B cell (primary cell): ENCODE data around the gene COPS4. TPM values are rescaled to one million over a fixed set of nuclear protein-coding genes. Genes with fewer than 3 reads are reported as not detected.
A peak's percentile ranks its signal among the peaks of the same experiment; 100 is the strongest.
"Not testable (repeated sequence)": the region's sequence is repeated elsewhere in the genome, so short reads cannot be mapped to it uniquely, and the experiment has no call there.

ENCODE experiments used
- ATAC-seq: fragments of 200-7000 bp; cut with Tn5 transposase; one replicate; pipeline ENCODE4 v1.10.0; 2021; ENCODE audit warnings: low read depth, mild to moderate bottlenecking, moderate number of reproducible peaks, moderate library complexity
- CTCF ChIA-PET: fragments of 350-600 bp; sonication (Branson Sonifier 250); formaldehyde crosslinking; loops from one replicate; lab custom pipeline; 2021; ENCODE audit warnings: antibody characterized with exemption, inconsistent platforms; lab: Charles Lee
- POLR2A ChIA-PET: fragments of 350-600 bp; sonication (Branson Sonifier 250); formaldehyde crosslinking; loops from one replicate; lab custom pipeline; 2021; ENCODE audit warnings: antibody characterized with exemption; lab: Charles Lee
- DNase-seq: peaks from one replicate; pipeline ENCODE4 v3.0.0; 2013
- H2AFZ ChIP-seq: 2 replicates; pipeline ENCODE4 v1.6.1; 2012; ENCODE audit warnings: mild to moderate bottlenecking, low read depth, low read length; ENCODE audit not compliant: insufficient read depth, poor library complexity, severe bottlenecking
- H3K27ac ChIP-seq, 2 donors: 1 replicate in 1 of 2; 2 replicates in 1 of 2; pipeline ENCODE4 v1.5.1; 2012 to 2013; ENCODE audit warnings: low read length in 2 of 2, mild to moderate bottlenecking in 2 of 2, moderate library complexity in 1 of 2
- H3K27me3 ChIP-seq, 4 experiments: fragments of 200-600 bp in 1 of 4; sonication (generic) in 1 of 4; replicated peaks in 1 of 4; 1 replicate in 2 of 4; 2 replicates in 2 of 4; pipeline versions ENCODE4 v1.6.1 to v1.7.0; 2013 to 2016; ENCODE audit warnings: low read length in 3 of 4, mild to moderate bottlenecking in 2 of 4, mixed read lengths in 1 of 4, moderate library complexity in 1 of 4; ENCODE audit not compliant: insufficient read depth in 4 of 4, control insufficient read depth in 3 of 4; ENCODE audit errors: control extremely low read depth in 1 of 4
- H3K36me3 ChIP-seq, 2 experiments: replicated peaks in 1 of 2; 1 replicate in 1 of 2; 2 replicates in 1 of 2; pipeline versions ENCODE4 v1.6.1 to v1.7.1; 2013; ENCODE audit warnings: low read length in 1 of 2; ENCODE audit not compliant: insufficient read depth in 2 of 2, control insufficient read depth in 1 of 2; ENCODE audit errors: control extremely low read depth in 1 of 2, extremely low read depth in 1 of 2
- H3K4me1 ChIP-seq, 2 donors: fragments of 200-600 bp in 1 of 2; sonication (generic) in 1 of 2; 1 replicate in 1 of 2; 2 replicates in 1 of 2; pipeline versions ENCODE4 v1.5.1 to v1.6.1; 2013 to 2017; ENCODE audit warnings: low read length in 2 of 2; ENCODE audit not compliant: control insufficient read depth in 2 of 2, insufficient read depth in 2 of 2
- H3K4me2 ChIP-seq: replicated peaks from 2 replicates; pipeline ENCODE3; 2012; ENCODE audit warnings: mild to moderate bottlenecking, low read depth, low read length; ENCODE audit not compliant: poor library complexity, severe bottlenecking
- H3K4me3 ChIP-seq, 5 experiments: fragments of 200-600 bp in 1 of 5; sonication (generic) in 1 of 5; 1 replicate in 3 of 5; 2 replicates in 2 of 5; pipeline versions ENCODE4 v1.5.1 to v1.7.0; 2011 to 2016; ENCODE audit warnings: low read length in 4 of 5, mild to moderate bottlenecking in 4 of 5, low read depth in 2 of 5, control low read depth in 1 of 5, moderate library complexity in 1 of 5; ENCODE audit not compliant: insufficient read depth in 1 of 5; ENCODE audit errors: control extremely low read depth in 1 of 5, extremely low read depth in 1 of 5
- H3K79me2 ChIP-seq: fragments of 200-600 bp; sonication (generic); one replicate; pipeline ENCODE4 v1.6.0; 2016; ENCODE audit warnings: low read length; ENCODE audit not compliant: control insufficient read depth, insufficient read depth
- H3K9ac ChIP-seq: fragments of 200-600 bp; sonication (generic); 2 replicates; pipeline ENCODE4 v1.6.1; 2017; ENCODE audit warnings: mild to moderate bottlenecking, low read length, moderate library complexity
- H3K9me3 ChIP-seq, 3 donors: one replicate each; pipeline versions ENCODE4 v1.6.1 to v1.7.1; 2013; ENCODE audit warnings: low read length in 2 of 3; ENCODE audit not compliant: control insufficient read depth in 2 of 3, insufficient read depth in 1 of 3; ENCODE audit errors: control extremely low read depth in 1 of 3
- H4K20me1 ChIP-seq: 2 replicates; pipeline ENCODE4 v1.6.0; 2012; ENCODE audit warnings: mild to moderate bottlenecking, low read length; ENCODE audit not compliant: insufficient read depth, control insufficient read depth, poor library complexity, severe bottlenecking
- H3K27ac Mint-ChIP-seq: one replicate; pipeline ENCODE4 v1.8.0; 2021; ENCODE audit warnings: mixed read lengths
- H3K27me3 Mint-ChIP-seq: one replicate; pipeline ENCODE4 v1.8.0; 2021; ENCODE audit warnings: mixed read lengths
- H3K4me1 Mint-ChIP-seq: one replicate; pipeline ENCODE4 v1.8.0; 2021; ENCODE audit warnings: mixed read lengths
- H3K4me3 Mint-ChIP-seq: one replicate; pipeline ENCODE4 v1.8.0; 2021; ENCODE audit warnings: mixed read lengths
- H3K9me3 Mint-ChIP-seq: one replicate; pipeline ENCODE4 v1.8.0; 2022; ENCODE audit warnings: mixed read lengths; ENCODE audit not compliant: insufficient read depth
- EZH2 ChIP-seq: IDR thresholded peaks from 2 replicates; pipeline ENCODE4 v1.6.1; 2012; ENCODE audit warnings: borderline replicate concordance, low read depth, mild to moderate bottlenecking, moderate library complexity, low read length; ENCODE audit not compliant: insufficient read depth, poor library complexity, severe bottlenecking
- WGBS: methylation state at CpG from one replicate; pipeline ENCODE4 v1.1.5; 2013; ENCODE audit warnings: missing lambda C conversion rate; ENCODE audit not compliant: insufficient coverage; 5-methylcytosine and 5-hydroxymethylcytosine counted together
- intact Hi-C: fragments of 100-400 bp; cut with micrococcal nuclease; formaldehyde crosslinking; loops from one replicate; pipeline ENCODE4 v1.10.0; 2022
- polyA minus RNA-seq: library from RNA; depleted of rRNA, polyadenylated mRNA; stranded (reverse); fragments of >200 nt; gene quantifications from 2 replicates; pipeline ENCODE4 v1.2.3, GENCODE V29; 2012
- polyA plus RNA-seq: library from polyadenylated mRNA; depleted of rRNA; stranded (reverse); fragments of >200 nt; gene quantifications from 2 replicates; pipeline ENCODE4 v1.2.3, GENCODE V29; 2012
- total RNA-seq, 2 donors: library from RNA; stranded (reverse); fragments of 120-200 nt in 1 of 2; gene quantifications; 1 replicate in 1 of 2; 2 replicates in 1 of 2; pipeline versions ENCODE4 v1.2.3 to v1.2.4, GENCODE V29; 2013 to 2022
- TF ChIP-seq, protein P1 (sequence below): fragments of 200-600 bp; IDR thresholded peaks from one replicate; pipeline ENCODE4 v1.8.0; 2022; ENCODE audit warnings: antibody characterized with exemption, mild to moderate bottlenecking

The COPS4 gene
- total RNA-seq = 24.5 and 32.8 TPM in 2 replicates
- total RNA-seq (2013) = 37.2 TPM
- 8.4 and 12.0 TPM in 2 replicates for polyA plus RNA-seq
- 19.1 and 27.4 TPM in 2 replicates for polyA minus RNA-seq

DNA sequence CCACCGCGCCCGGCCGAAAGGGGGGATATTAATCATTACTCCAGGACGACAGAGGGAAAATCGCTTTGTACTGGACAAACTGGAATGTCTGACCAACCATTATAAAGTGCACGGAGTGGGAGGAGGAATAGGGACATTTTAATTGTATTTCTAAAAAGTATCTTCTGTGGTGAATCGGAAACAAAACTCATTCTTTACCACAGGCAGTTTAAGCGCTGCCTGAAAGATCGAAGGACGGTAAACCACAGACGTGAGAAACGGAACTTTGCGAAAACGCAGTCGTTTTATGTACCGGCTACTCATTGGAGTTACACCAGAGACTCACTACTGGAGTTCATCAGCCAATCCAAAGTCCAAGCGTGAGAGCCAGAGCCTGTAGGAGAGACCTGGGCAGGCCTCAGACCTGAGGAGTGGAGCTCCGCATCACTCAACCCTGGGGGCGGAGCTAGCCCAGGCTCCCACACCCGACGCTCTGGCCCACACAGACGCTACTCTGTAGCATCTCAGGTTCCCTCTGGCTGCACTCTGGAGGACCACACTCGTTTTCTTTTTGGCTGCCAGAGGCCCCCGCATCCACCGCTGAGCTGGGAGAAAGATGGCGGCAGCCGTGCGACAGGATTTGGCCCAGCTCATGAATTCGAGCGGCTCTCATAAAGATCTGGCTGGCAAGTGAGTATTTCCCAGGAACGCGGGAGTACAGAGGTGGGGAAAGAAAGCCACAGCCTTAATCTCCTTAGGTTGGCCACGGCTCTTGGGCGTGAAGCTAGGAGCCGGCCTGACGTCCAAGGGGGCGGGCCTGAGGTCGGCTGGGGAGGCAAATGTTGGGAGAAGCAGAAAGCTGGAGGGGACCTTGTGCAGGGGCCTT lies at the start of gene COPS4:
Gene COPS4, plus strand, starts transcription at position 554 of the 865 bp plus-strand sequence. Its CDS starts 42 bp downstream, at position 596.
- DNase-seq = peak; percentile 99
- Histone ChIP-seq H3K36me3 (no peaks in the 10 kb centered on the region), H3K9ac (peak within 1 kb of the TSS; percentile 88), H3K4me3 (peak within 1 kb of the TSS; percentile 80 to 94 (median 91)), H3K9me3 (no peaks in the 10 kb centered on the region), H3K27me3 (no peaks in the 10 kb centered on the region), H4K20me1 (peaks cover 11% of the 10 kb centered on the region), H2AFZ (peak within 1 kb of the TSS; percentile 94), H3K4me1 (peaks cover 10 to 16% of the 10 kb centered on the region in 2 donors), H3K79me2 (peaks cover 47% of the 10 kb centered on the region), H3K27ac (peak within 1 kb of the TSS; percentile 84 to 86), H3K4me2 (peak within 1 kb of the TSS; percentile 81)
- no peaks in the 10 kb centered on the region for H3K27me3 Mint-ChIP-seq
- peak; percentile 95 for ATAC-seq
- WGBS = under 1% methylated on average over 36 of the region's 39 CpGs
- H3K4me1 Mint-ChIP-seq = peaks cover 34% of the 10 kb centered on the region
- TF ChIP-seq, protein P1, sequence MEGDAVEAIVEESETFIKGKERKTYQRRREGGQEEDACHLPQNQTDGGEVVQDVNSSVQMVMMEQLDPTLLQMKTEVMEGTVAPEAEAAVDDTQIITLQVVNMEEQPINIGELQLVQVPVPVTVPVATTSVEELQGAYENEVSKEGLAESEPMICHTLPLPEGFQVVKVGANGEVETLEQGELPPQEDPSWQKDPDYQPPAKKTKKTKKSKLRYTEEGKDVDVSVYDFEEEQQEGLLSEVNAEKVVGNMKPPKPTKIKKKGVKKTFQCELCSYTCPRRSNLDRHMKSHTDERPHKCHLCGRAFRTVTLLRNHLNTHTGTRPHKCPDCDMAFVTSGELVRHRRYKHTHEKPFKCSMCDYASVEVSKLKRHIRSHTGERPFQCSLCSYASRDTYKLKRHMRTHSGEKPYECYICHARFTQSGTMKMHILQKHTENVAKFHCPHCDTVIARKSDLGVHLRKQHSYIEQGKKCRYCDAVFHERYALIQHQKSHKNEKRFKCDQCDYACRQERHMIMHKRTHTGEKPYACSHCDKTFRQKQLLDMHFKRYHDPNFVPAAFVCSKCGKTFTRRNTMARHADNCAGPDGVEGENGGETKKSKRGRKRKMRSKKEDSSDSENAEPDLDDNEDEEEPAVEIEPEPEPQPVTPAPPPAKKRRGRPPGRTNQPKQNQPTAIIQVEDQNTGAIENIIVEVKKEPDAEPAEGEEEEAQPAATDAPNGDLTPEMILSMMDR = peak; percentile 34
- TF ChIP-seq EZH2 = no peak
- peak within 1 kb of the TSS; percentile 98 for H3K4me3 Mint-ChIP-seq
- peak within 1 kb of the TSS; percentile 98 for H3K27ac Mint-ChIP-seq
- POLR2A ChIA-PET = interaction anchor here (0.5 to 1.4 kb wide), 16 partner anchors 9 to 660 kb away, joined by 3 to 13 read pairs (median 4); partner anchors contain the start of genes COQ2, HELQ, HNRNPD and LIN54
- CTCF ChIA-PET = interaction anchor here (0.6 to 1.4 kb wide), 17 partner anchors 10 to 249 kb away, joined by 3 to 11 read pairs (median 3); partner anchors contain the start of genes COQ2 and LIN54
- H3K9me3 Mint-ChIP-seq = no peaks in the 10 kb centered on the region
- intact Hi-C loops = loop anchor here (1.0 kb wide), 8 partner anchors 22 to 606 kb away; partner anchors contain the start of genes ABRAXAS1, COQ2, MRPS18C and SEC31A

DNA sequence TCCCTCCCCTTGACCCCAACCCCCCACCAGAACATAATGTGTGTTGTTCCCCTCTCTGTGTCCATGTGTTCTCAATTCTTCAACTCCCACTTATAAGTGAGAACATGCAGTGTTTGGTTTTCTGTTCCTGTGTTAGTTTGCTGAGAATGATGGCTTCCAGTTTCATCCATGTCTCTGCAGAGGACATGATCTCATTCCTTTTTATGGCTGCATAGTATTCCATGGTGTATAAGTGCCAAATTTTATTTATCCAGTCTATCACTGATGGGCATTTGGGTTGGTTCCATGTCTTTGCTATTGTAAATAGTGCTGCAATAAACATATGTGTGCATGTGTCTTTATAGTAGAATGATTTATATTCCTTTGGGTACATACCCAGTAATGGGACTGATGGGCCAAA lies 47.5 kb upstream of the COPS4 start:
- H3K79me2 ChIP-seq = peaks cover 48% of the 10 kb centered on the region
- H3K4me3 Mint-ChIP-seq, H2AFZ ChIP-seq, intact Hi-C loops, H3K9me3 Mint-ChIP-seq, H3K9me3 ChIP-seq, H4K20me1 ChIP-seq, H3K4me3 ChIP-seq, H3K27me3 Mint-ChIP-seq, H3K27ac ChIP-seq, H3K27me3 ChIP-seq, H3K27ac Mint-ChIP-seq, H3K36me3 ChIP-seq, ATAC-seq, H3K4me2 ChIP-seq, POLR2A ChIA-PET, DNase-seq, H3K9ac ChIP-seq: not testable (repeated sequence)
- peaks cover 10 to 11% of the 10 kb centered on the region in 2 donors for H3K4me1 ChIP-seq
- CTCF ChIA-PET = interaction anchor here (1.2 kb wide), 1 partner anchor 53 kb away, joined by 3 read pairs; no protein-coding TSS in a partner anchor
- H3K4me1 Mint-ChIP-seq = peaks cover 14% of the 10 kb centered on the region
